ENCODE measurements around the gene TMCC2.

The TMCC2 gene

GRCh38 chr1:205247130-205247921 lies 19.6 kb downstream of the TMCC2 start:
- TF ChIP-seq RARB (CRISPR knock-in tag; IDR thresholded peaks at IDR 0.05) (no peak), CSRNP3 (CRISPR knock-in tag; IDR thresholded peaks at IDR 0.05) (no peak), ISL1 (CRISPR knock-in tag; IDR thresholded peaks at IDR 0.05) (no peak), TCF4 (CRISPR knock-in tag; IDR thresholded peaks at IDR 0.05; ENCODE audit: borderline replicate concordance) (no peak), ZFP30 (CRISPR knock-in tag; IDR thresholded peaks at IDR 0.05) (no peak), ZFP3 (CRISPR knock-in tag; IDR thresholded peaks at IDR 0.05) (no peak), BACH2 (CRISPR knock-in tag; IDR thresholded peaks at IDR 0.05; ENCODE audit: borderline replicate concordance) (no peak), SNAI2 (CRISPR knock-in tag; IDR thresholded peaks at IDR 0.05) (no peak), ARNTL (CRISPR knock-in tag; IDR thresholded peaks at IDR 0.05; ENCODE audit: borderline replicate concordance, low read depth) (no peak), TSHZ2 (CRISPR knock-in tag; IDR thresholded peaks at IDR 0.05) (no peak), ZNF8 (CRISPR knock-in tag; IDR thresholded peaks at IDR 0.05) (no peak), GLIS3 (CRISPR knock-in tag; IDR thresholded peaks at IDR 0.05) (no peak), TOX (CRISPR knock-in tag; IDR thresholded peaks at IDR 0.05; ENCODE audit: borderline replicate concordance) (no peak), PATZ1 (CRISPR knock-in tag; IDR thresholded peaks at IDR 0.05; ENCODE audit: borderline replicate concordance) (no peak), ZNF565 (CRISPR knock-in tag; conservative IDR thresholded peaks at IDR 0.05; ENCODE audit: low read depth) (no peak)

GRCh38 chr1:205248793-205249601 lies 21.3 kb downstream of the TMCC2 start:
- peak; percentile 64 for ATAC-seq
- TF ChIP-seq ZNF70 (CRISPR knock-in tag; IDR thresholded peaks at IDR 0.05): no peak
- TF ChIP-seq ZFP3 (CRISPR knock-in tag; IDR thresholded peaks at IDR 0.05): no peak
- TF ChIP-seq ZC3H10 (CRISPR knock-in tag; IDR thresholded peaks at IDR 0.05): no peak
- no peak for TF ChIP-seq PPARA (CRISPR knock-in tag; IDR thresholded peaks at IDR 0.05; ENCODE audit: borderline replicate concordance)
- TF ChIP-seq OSR1 (CRISPR knock-in tag; IDR thresholded peaks at IDR 0.05): no peak
- no peak for TF ChIP-seq CSDC2 (CRISPR knock-in tag; IDR thresholded peaks at IDR 0.05)
- no peak for TF ChIP-seq ESRRG (CRISPR knock-in tag; IDR thresholded peaks at IDR 0.05)
- no peak for TF ChIP-seq PATZ1 (CRISPR knock-in tag; IDR thresholded peaks at IDR 0.05; ENCODE audit: borderline replicate concordance)
- TF ChIP-seq TOX (CRISPR knock-in tag; IDR thresholded peaks at IDR 0.05; ENCODE audit: borderline replicate concordance): no peak
- no peak for TF ChIP-seq CREB5 (CRISPR knock-in tag; IDR thresholded peaks at IDR 0.05; ENCODE audit: low read depth)
- TF ChIP-seq TCF4 (CRISPR knock-in tag; IDR thresholded peaks at IDR 0.05; ENCODE audit: borderline replicate concordance): no peak
- TF ChIP-seq TSHZ2 (CRISPR knock-in tag; IDR thresholded peaks at IDR 0.05): no peak

More at GRCh38 chr1:205247130-205247921, 19.6 kb downstream of the TMCC2 start:
- no peak for ATAC-seq
